ENCODE data around the gene HBG2. TPM values are rescaled to one million over a fixed set of nuclear protein-coding genes. Genes with fewer than 3 reads are reported as not detected.

The HBG2 gene
- total and polyA plus RNA-seq, 2 experiments from 2014 or later: not detected

GRCh38 chr11:5282628-5283027 lies 28.0 kb upstream of the HBG2 start:
- in situ Hi-C loops (cut with MboI): no loop called here
- no peaks in the 10 kb centered on the region for H4K20me1 ChIP-seq (ENCODE audit: insufficient read depth)
- H3K4me3 ChIP-seq: no peak overlapping the region
- no peak overlapping the region for H3K27ac ChIP-seq
- no peaks in the 10 kb centered on the region for H3K36me3 ChIP-seq (ENCODE audit: low read depth)
- H3K4me1 ChIP-seq (ENCODE audit: insufficient read depth): peaks cover 16% of the 10 kb centered on the region
- H2AFZ ChIP-seq: no peak overlapping the region
- H3K27me3 ChIP-seq (replicated peaks; ENCODE audit: insufficient read depth): no peaks in the 10 kb centered on the region
- H3F3A ChIP-seq (ENCODE audit: insufficient read depth): peaks cover 14% of the 10 kb centered on the region; the same call in 1 of the 2 replicates
- 93 to 98% methylated on average over 2 of the region's 2 CpGs for whole genome bisulfite sequencing, 2 experiments (ENCODE audit: low coverage in 1 of 2, low lambda C conversion rate in 2 of 2, missing lambda C conversion rate in 2 of 2)
- TF ChIP-seq EZH2 (IDR thresholded peaks at IDR 0.05; ENCODE audit: insufficient read depth, poor library complexity, severe bottlenecking) (no peak), EZH2phosphoT487 (IDR thresholded peaks at IDR 0.05; ENCODE audit: insufficient read depth, low read depth) (no peak)
- H3K9me2 ChIP-seq (ENCODE audit: insufficient read depth): no peaks in the 10 kb centered on the region
- DNase-seq: no peak
- H3K9me3 ChIP-seq (ENCODE audit: low read depth): no peaks in the 10 kb centered on the region
- no peak overlapping the region for H3K9ac ChIP-seq
- H3K79me2 ChIP-seq (ENCODE audit: insufficient read depth): no peaks in the 10 kb centered on the region
- H3K4me2 ChIP-seq (ENCODE audit: unreplicated experiment): no peak overlapping the region

DNA sequence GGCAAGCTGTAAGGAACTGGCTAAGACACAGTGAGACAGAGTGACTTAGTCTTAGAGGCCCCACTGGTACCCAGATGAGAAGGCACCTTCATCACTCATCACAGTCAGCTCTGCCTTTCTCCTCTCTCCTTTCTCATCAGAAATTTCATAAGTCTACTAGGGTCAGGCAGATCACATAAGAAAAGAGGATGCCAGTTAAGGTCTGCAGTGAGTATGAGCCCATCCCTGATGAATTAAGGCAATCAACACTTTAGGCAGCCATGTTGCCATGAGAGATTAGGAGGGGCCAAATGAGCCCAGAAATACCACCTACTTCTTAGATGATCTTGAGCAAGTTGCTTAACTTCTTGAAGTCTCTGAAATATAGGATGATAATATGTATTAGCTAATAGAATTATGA lies 27.0 kb upstream of the HBG2 start:
- Histone ChIP-seq H3K4me1 (ENCODE audit: insufficient read depth) (peaks cover 15% of the 10 kb centered on the region), H3K4me3 (no peak overlapping the region), H3F3A (ENCODE audit: insufficient read depth) (peaks cover 14% of the 10 kb centered on the region; the same call in 1 of the 2 replicates), H3K36me3 (ENCODE audit: low read depth) (no peaks in the 10 kb centered on the region), H3K27ac (no peak overlapping the region), H3K4me2 (ENCODE audit: unreplicated experiment) (no peak overlapping the region), H3K27me3 (replicated peaks; ENCODE audit: insufficient read depth) (no peaks in the 10 kb centered on the region), H2AFZ (no peak overlapping the region), H3K9ac (no peak overlapping the region), H3K9me3 (ENCODE audit: low read depth) (no peaks in the 10 kb centered on the region), H3K9me2 (ENCODE audit: insufficient read depth) (no peaks in the 10 kb centered on the region), H3K79me2 (ENCODE audit: insufficient read depth) (no peaks in the 10 kb centered on the region), H4K20me1 (ENCODE audit: insufficient read depth) (no peaks in the 10 kb centered on the region)
- in situ Hi-C loops (cut with MboI): no loop called here
- no peak for DNase-seq
- TF ChIP-seq EZH2 (IDR thresholded peaks at IDR 0.05; ENCODE audit: insufficient read depth, poor library complexity, severe bottlenecking): no peak
- no peak for TF ChIP-seq EZH2phosphoT487 (IDR thresholded peaks at IDR 0.05; ENCODE audit: insufficient read depth, low read depth)

- no peaks in the 10 kb centered on the region for H4K20me1 ChIP-seq (ENCODE audit: insufficient read depth)
- no peak overlapping the region for H2AFZ ChIP-seq
- H3K27ac ChIP-seq: peak overlapping the region; percentile 20; the same call in 1 of the 2 replicates
- in situ Hi-C loops (cut with MboI): no loop called here
- peaks cover 15% of the 10 kb centered on the region for H3K4me1 ChIP-seq (ENCODE audit: insufficient read depth)
- H3K36me3 ChIP-seq (ENCODE audit: low read depth): no peaks in the 10 kb centered on the region
- H3F3A ChIP-seq (ENCODE audit: insufficient read depth): peaks cover 14% of the 10 kb centered on the region; the same call in 1 of the 2 replicates
- peak; percentile 98 for DNase-seq
- TF ChIP-seq EZH2 (IDR thresholded peaks at IDR 0.05; ENCODE audit: insufficient read depth, poor library complexity, severe bottlenecking) (no peak), EZH2phosphoT487 (IDR thresholded peaks at IDR 0.05; ENCODE audit: insufficient read depth, low read depth) (no peak)
- H3K4me3 ChIP-seq: no peak overlapping the region
- no peaks in the 10 kb centered on the region for H3K9me3 ChIP-seq (ENCODE audit: low read depth)
- WGBS, 2 experiments (ENCODE audit: low coverage in 1 of 2, low lambda C conversion rate in 2 of 2, missing lambda C conversion rate in 2 of 2): 0% methylated on average over 3 of the region's 3 CpGs
- peak overlapping the region; percentile 26 for H3K4me2 ChIP-seq (ENCODE audit: unreplicated experiment)
- no peak overlapping the region for H3K9ac ChIP-seq
- H3K27me3 ChIP-seq (replicated peaks; ENCODE audit: insufficient read depth): no peaks in the 10 kb centered on the region
- no peaks in the 10 kb centered on the region for H3K9me2 ChIP-seq (ENCODE audit: insufficient read depth)
- no peaks in the 10 kb centered on the region for H3K79me2 ChIP-seq (ENCODE audit: insufficient read depth)
Measured at GRCh38 chr11:5280582-5281102, 26.1 kb upstream of the HBG2 start.

- no peak for DNase-seq
- Histone ChIP-seq H3K9me3 (ENCODE audit: low read depth) (no peaks in the 10 kb centered on the region), H3K27me3 (replicated peaks; ENCODE audit: insufficient read depth) (no peaks in the 10 kb centered on the region), H3K36me3 (ENCODE audit: low read depth) (no peaks in the 10 kb centered on the region), H3K27ac (0 out of 2 replicates have a peak overlapping the region, but pooled peaks have one; percentile 12), H3K4me1 (ENCODE audit: insufficient read depth) (peaks cover 15% of the 10 kb centered on the region), H2AFZ (peak overlapping the region; percentile 67), H3K9me2 (ENCODE audit: insufficient read depth) (no peaks in the 10 kb centered on the region), H3K79me2 (ENCODE audit: insufficient read depth) (no peaks in the 10 kb centered on the region), H3K9ac (no peak overlapping the region), H3F3A (ENCODE audit: insufficient read depth) (peaks cover 14% of the 10 kb centered on the region; the same call in 1 of the 2 replicates), H4K20me1 (ENCODE audit: insufficient read depth) (no peaks in the 10 kb centered on the region), H3K4me3 (no peak overlapping the region), H3K4me2 (ENCODE audit: unreplicated experiment) (no peak overlapping the region)
- in situ Hi-C loops (cut with MboI): no loop called here
- TF ChIP-seq EZH2phosphoT487 (IDR thresholded peaks at IDR 0.05; ENCODE audit: insufficient read depth, low read depth) (no peak), EZH2 (IDR thresholded peaks at IDR 0.05; ENCODE audit: insufficient read depth, poor library complexity, severe bottlenecking) (no peak)
- 94 to 96% methylated on average over 4 of the region's 4 CpGs for WGBS, 2 experiments (ENCODE audit: low coverage in 1 of 2, low lambda C conversion rate in 2 of 2, missing lambda C conversion rate in 2 of 2)
Measured at GRCh38 chr11:5279471-5280090, 25.0 kb upstream of the HBG2 start.

All from GM23248 (cell line).